GM23248 (cell line): ENCODE data around the gene WDR7. TPM values are rescaled to one million over a fixed set of nuclear protein-coding genes. Genes with fewer than 3 reads are reported as not detected.

ENCODE experiments used
- DNase-seq: peaks from one replicate; pipeline ENCODE4 v3.0.0-alpha.2; 2015
- H2AFZ ChIP-seq: fragments of 200-600 bp; sonication (generic); 2 replicates; pipeline ENCODE4 v1.6.1; 2016; ENCODE audit warnings: antibody characterized with exemption
- H3F3A ChIP-seq: fragments of 200-600 bp; sonication (generic); 2 replicates; pipeline ENCODE4 v1.6.1; 2016; ENCODE audit warnings: mild to moderate bottlenecking, antibody characterized with exemption, mixed run types; ENCODE audit not compliant: insufficient read depth
- H3K27ac ChIP-seq: fragments of 200-600 bp; sonication (generic); 2 replicates; pipeline ENCODE4 v1.5.1; 2016; ENCODE audit warnings: mild to moderate bottlenecking
- H3K27me3 ChIP-seq: fragments of 200-600 bp; sonication (generic); replicated peaks from 2 replicates; pipeline ENCODE4 v1.6.1; 2016; ENCODE audit warnings: mild to moderate bottlenecking; ENCODE audit not compliant: insufficient read depth
- H3K36me3 ChIP-seq: fragments of 200-600 bp; sonication (generic); 2 replicates; pipeline ENCODE4 v1.6.1; 2016; ENCODE audit warnings: low read depth, mild to moderate bottlenecking
- H3K4me1 ChIP-seq: fragments of 200-600 bp; sonication (generic); 2 replicates; pipeline ENCODE4 v1.6.1; 2016; ENCODE audit warnings: mild to moderate bottlenecking; ENCODE audit not compliant: insufficient read depth
- H3K4me2 ChIP-seq: fragments of 200-600 bp; sonication (generic); one replicate; pipeline ENCODE4 v1.6.1; 2016; ENCODE audit warnings: mild to moderate bottlenecking; ENCODE audit not compliant: unreplicated experiment
- H3K4me3 ChIP-seq: fragments of 200-600 bp; sonication (generic); 2 replicates; pipeline ENCODE4 v1.5.1; 2016; ENCODE audit warnings: mild to moderate bottlenecking
- H3K79me2 ChIP-seq: fragments of 200-600 bp; sonication (generic); 2 replicates; pipeline ENCODE4 v1.6.1; 2016; ENCODE audit warnings: mild to moderate bottlenecking; ENCODE audit not compliant: insufficient read depth
- H3K9ac ChIP-seq: fragments of 200-600 bp; sonication (generic); 2 replicates; pipeline ENCODE4 v1.6.1; 2016; ENCODE audit warnings: mild to moderate bottlenecking
- H3K9me2 ChIP-seq: fragments of 200-600 bp; sonication (generic); 2 replicates; pipeline ENCODE4 v1.6.1; 2016; ENCODE audit warnings: mixed run types, mild to moderate bottlenecking, moderate library complexity; ENCODE audit not compliant: insufficient read depth
- H3K9me3 ChIP-seq: fragments of 200-600 bp; sonication (generic); one replicate; pipeline ENCODE4 v1.6.1; 2017; ENCODE audit warnings: low read depth
- H4K20me1 ChIP-seq: fragments of 200-600 bp; sonication (generic); 2 replicates; pipeline ENCODE4 v1.6.0; 2016; ENCODE audit not compliant: insufficient read depth
- EZH2 ChIP-seq: fragments of 200-600 bp; sonication (generic); IDR thresholded peaks from 2 replicates; pipeline ENCODE4 v1.6.1; 2018; ENCODE audit warnings: antibody characterized with exemption, mild to moderate bottlenecking; ENCODE audit not compliant: insufficient read depth, poor library complexity, severe bottlenecking
- EZH2phosphoT487 ChIP-seq: fragments of 200-600 bp; sonication (generic); IDR thresholded peaks from 2 replicates; pipeline ENCODE4 v1.6.1; 2018; ENCODE audit warnings: antibody characterized with exemption, moderate library complexity, mild to moderate bottlenecking, low read depth; ENCODE audit not compliant: insufficient read depth
- WGBS, 2 experiments: methylation state at CpG; one replicate each; pipeline ENCODE4 v1.1.6; 2015 to 2017; ENCODE audit warnings: low lambda C conversion rate in 2 of 2, low coverage in 1 of 2; ENCODE audit errors: missing lambda C conversion rate in 2 of 2; 5-methylcytosine and 5-hydroxymethylcytosine counted together
- in situ Hi-C: fragments of 300-500 bp; cut with MboI; formaldehyde crosslinking; loops from 2 replicates; pipeline ENCODE4 v1.15.0; 2020
- polyA plus RNA-seq: library from polyadenylated mRNA; unstranded; fragments of >200 nt; fragmentation: Nextera tagmentation; extraction: Ambion mirVana; gene quantifications from 2 replicates; pipeline ENCODE4 v1.2.1, GENCODE V29; 2016
- total RNA-seq: library from RNA; depleted of rRNA; stranded (reverse); fragments of >200 nt; shearing (Covaris generic); gene quantifications from 2 replicates; pipeline ENCODE4 v1.2.3, GENCODE V29; 2014

WDR7 gene
- total and polyA plus RNA-seq, 2 experiments from 2014 or later: 6.7 to 8.3 TPM

DNA sequence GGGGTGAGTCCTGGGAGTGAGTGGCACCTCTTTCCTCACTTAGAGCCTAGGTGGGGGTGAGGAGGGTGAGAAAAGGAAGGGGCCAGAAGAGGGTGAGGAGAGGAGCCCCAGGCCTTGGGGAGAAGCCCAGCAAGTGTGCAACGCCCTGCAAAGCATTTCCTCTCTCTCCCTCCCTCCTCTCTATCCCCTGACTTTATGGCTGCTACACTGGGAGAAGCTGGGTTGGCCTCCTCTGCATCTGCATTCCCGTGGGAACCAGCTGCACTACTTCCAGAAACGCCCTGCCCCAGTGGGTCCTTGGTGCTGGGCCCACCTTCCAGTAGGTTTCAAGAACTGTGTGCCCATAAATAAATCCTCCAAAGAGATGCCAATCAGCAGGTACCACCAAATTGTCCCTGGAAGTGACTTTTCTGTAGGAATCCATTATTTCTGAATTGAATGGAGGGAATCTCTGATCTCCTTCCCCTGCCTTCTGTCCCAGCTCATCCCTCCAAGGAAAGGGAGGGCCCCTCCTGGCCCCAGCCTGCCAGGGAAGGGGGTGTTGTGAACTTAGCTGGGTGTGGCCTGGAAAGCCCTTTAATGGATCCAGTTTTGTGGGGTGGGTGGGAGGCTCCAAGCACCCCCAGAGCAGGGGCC lies 400.0 kb downstream of the WDR7 start:
- no peak for DNase-seq
- H3K79me2 ChIP-seq: no peaks in the 10 kb centered on the region
- no peaks in the 10 kb centered on the region for H3K4me1 ChIP-seq
- no peaks in the 10 kb centered on the region for H3K9me2 ChIP-seq
- 17 to 23% methylated on average over 3 of the region's 3 CpGs for WGBS, 2 experiments
- no peaks in the 10 kb centered on the region for H3K9me3 ChIP-seq
- no peak overlapping the region for H2AFZ ChIP-seq
- H4K20me1 ChIP-seq: no peaks in the 10 kb centered on the region
- H3K36me3 ChIP-seq: no peaks in the 10 kb centered on the region
- no peaks in the 10 kb centered on the region; the same call in 1 of the 2 replicates for H3K27me3 ChIP-seq
- H3F3A ChIP-seq: no peaks in the 10 kb centered on the region
- no peak for TF ChIP-seq EZH2phosphoT487
- TF ChIP-seq EZH2: no peak
- no peak overlapping the region for H3K9ac ChIP-seq
- in situ Hi-C loops: no loop called here
- H3K4me2 ChIP-seq: no peak overlapping the region
- H3K4me3 ChIP-seq: no peak overlapping the region
- H3K27ac ChIP-seq: no peak overlapping the region

DNA sequence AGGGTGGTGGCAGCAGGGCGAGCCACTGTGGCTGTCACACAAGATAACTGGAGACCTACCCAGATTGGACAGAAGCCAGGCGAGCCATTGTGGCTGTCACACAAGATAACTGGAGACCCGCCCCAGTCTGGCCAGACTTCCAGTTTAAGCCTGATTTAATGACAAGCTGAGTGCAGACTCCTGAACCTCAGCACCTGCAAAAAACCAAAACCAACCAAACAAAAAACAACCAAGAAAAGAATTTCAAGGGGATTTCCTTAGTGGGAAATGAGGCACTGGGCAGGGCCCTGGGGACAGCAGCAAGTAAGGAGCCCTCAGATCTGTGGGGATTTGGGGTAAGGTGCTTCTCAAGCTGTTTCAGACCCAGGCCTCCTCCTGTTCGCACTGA lies 400.5 kb downstream of the WDR7 start:
- no peak overlapping the region for H3K4me2 ChIP-seq
- 37% methylated on average over 4 of the region's 4 CpGs for WGBS, 2 experiments
- in situ Hi-C loops: no loop called here
- no peaks in the 10 kb centered on the region for H3K36me3 ChIP-seq
- no peak overlapping the region for H3K27ac ChIP-seq
- no peaks in the 10 kb centered on the region for H3F3A ChIP-seq
- no peaks in the 10 kb centered on the region for H3K4me1 ChIP-seq
- H3K9me2 ChIP-seq: no peaks in the 10 kb centered on the region
- no peaks in the 10 kb centered on the region for H3K79me2 ChIP-seq
- TF ChIP-seq EZH2: no peak
- TF ChIP-seq EZH2phosphoT487: no peak
- no peak overlapping the region for H3K9ac ChIP-seq
- no peak overlapping the region for H2AFZ ChIP-seq
- no peaks in the 10 kb centered on the region for H3K9me3 ChIP-seq
- DNase-seq: no peak
- H3K27me3 ChIP-seq: no peaks in the 10 kb centered on the region; the same call in 1 of the 2 replicates
- H4K20me1 ChIP-seq: no peaks in the 10 kb centered on the region
- H3K4me3 ChIP-seq: no peak overlapping the region

DNA sequence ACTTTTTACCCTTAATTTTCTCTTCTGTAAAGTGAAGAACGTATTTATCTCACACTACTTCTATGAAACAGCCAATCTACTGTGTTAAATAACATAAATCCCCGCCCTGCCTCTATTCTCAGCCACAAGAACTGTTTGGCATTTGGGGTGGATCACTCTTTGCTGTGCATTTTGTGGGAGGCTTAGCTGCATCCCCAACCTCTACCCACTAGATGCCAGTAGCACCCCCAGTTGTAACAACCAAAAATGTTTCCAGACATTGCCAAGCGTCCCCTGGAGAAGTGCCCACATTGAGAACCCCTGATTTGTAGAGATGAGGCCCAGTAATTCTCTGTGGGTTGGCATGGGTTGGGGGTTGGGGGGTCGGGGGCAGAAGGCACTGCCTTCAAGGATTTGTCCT lies 401.0 kb downstream of the WDR7 start:
- WGBS, 2 experiments: 30 to 34% methylated on average over 4 of the region's 4 CpGs
- Histone ChIP-seq H3K4me3 (no peak overlapping the region), H3K27ac (no peak overlapping the region), H3K4me1 (no peaks in the 10 kb centered on the region), H3K4me2 (no peak overlapping the region), H4K20me1 (no peaks in the 10 kb centered on the region), H3K9me2 (no peaks in the 10 kb centered on the region), H3K79me2 (no peaks in the 10 kb centered on the region), H3K9ac (no peak overlapping the region), H3K36me3 (no peaks in the 10 kb centered on the region), H3K9me3 (no peaks in the 10 kb centered on the region), H3K27me3 (no peaks in the 10 kb centered on the region; the same call in 1 of the 2 replicates), H3F3A (no peaks in the 10 kb centered on the region), H2AFZ (no peak overlapping the region)
- in situ Hi-C loops: no loop called here
- DNase-seq: no peak
- TF ChIP-seq EZH2phosphoT487 (no peak), EZH2 (no peak)

GRCh38 chr18:57052759-57053158 lies 401.6 kb downstream of the WDR7 start:
- Histone ChIP-seq H3K4me1 (no peaks in the 10 kb centered on the region), H3K9me3 (no peaks in the 10 kb centered on the region), H3K4me2 (no peak overlapping the region), H3K9me2 (no peaks in the 10 kb centered on the region), H3K36me3 (no peaks in the 10 kb centered on the region), H3F3A (no peaks in the 10 kb centered on the region), H3K27me3 (no peaks in the 10 kb centered on the region; the same call in 1 of the 2 replicates), H2AFZ (no peak overlapping the region), H3K9ac (no peak overlapping the region), H3K79me2 (no peaks in the 10 kb centered on the region), H3K4me3 (no peak overlapping the region), H4K20me1 (no peaks in the 10 kb centered on the region), H3K27ac (no peak overlapping the region)
- TF ChIP-seq EZH2phosphoT487 (no peak), EZH2 (no peak)
- in situ Hi-C loops: no loop called here
- 65 to 66% methylated on average over 5 of the region's 5 CpGs for whole genome bisulfite sequencing, 2 experiments
- DNase-seq: no peak
